HepG2 (cell line): ENCODE data around the gene ATG9A.

ENCODE experiments used
- ATF2 ChIP-seq: sonication (generic); formaldehyde crosslinking; IDR thresholded peaks from 2 replicates; pipeline ENCODE4 v1.4.0; 2020; ENCODE audit warnings: missing genetic modification reagents
- CENPT ChIP-seq: sonication (generic); formaldehyde crosslinking; IDR thresholded peaks from 2 replicates; pipeline ENCODE4 v1.8.0; 2022; ENCODE audit warnings: low read depth, mild to moderate bottlenecking, moderate library complexity, missing genetic modification reagents
- FOXA3 ChIP-seq: IDR thresholded peaks from 2 replicates; pipeline ENCODE4 v1.6.1; 2016; ENCODE audit warnings: missing genetic modification reagents, missing compliant biosample characterization
- NFE2L2 ChIP-seq: fragments of 150-350 bp; IDR thresholded peaks from 2 replicates; pipeline ENCODE4 v1.6.1; 2014; ENCODE audit warnings: low read length

- no peak for TF ChIP-seq NFE2L2
- TF ChIP-seq FOXA3 (CRISPR knock-in tag), result peak; percentile 75
- peak; percentile 94; the same call in 1 of the 2 replicates for TF ChIP-seq CENPT
- TF ChIP-seq ATF2 (CRISPR knock-in tag), result peak; percentile 52; the same call in 1 of the 2 replicates
These were observed 52.5 kb downstream of the ATG9A start, which contains the start of gene CNPPD1 for GRCh38 chr2:219176818-219177551.
